NOMO-1 treated with dmso at 0.1 percent for 144 hours (cell line): Measurements from ENCODE around the gene NPR3.

Source experiments
- DNase-seq: peaks from one replicate; lab custom pipeline; 2025; ENCODE audit not compliant: unreplicated experiment; lab: John Stamatoyannopoulos, UW

The NPR3 gene

DNA sequence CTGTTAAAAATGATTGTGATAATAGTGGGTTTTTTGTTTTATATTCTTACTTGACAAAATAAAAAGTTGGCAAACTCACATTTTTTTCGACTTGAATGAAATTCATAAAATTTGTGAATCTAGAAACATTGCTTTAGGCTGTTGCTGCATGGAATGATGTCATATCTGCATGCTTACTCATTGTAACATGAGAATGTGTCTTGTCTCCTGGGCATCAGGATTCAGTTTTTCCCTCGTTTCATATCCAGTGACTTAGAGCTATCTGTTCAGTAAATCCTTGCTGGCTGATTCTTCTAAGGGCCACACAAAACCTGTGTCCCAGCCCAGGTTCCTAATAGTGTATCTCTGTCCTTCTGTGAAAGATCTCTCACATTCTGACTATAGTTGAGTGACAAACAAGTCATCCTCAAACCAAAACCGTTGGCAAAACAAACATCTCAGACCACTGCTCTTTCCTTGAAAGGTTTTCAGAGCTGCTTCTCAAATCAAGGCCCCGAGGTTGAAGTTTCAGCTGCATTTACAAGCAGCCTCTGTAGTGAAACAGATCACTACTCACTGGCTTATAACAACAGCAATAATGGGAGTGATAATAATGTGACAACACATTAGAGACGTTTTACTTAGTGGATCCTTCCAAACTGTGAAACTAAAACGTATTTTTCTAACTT is 95.0 kb downstream of the NPR3 start:
- DNase-seq: no peak

- no peak for DNase-seq
Measured at GRCh38 chr5:32808783-32809182, 97.7 kb downstream of the NPR3 start.

- DNase-seq: no peak
Measured at GRCh38 chr5:32810804-32811203, 99.7 kb downstream of the NPR3 start.

- no peak for DNase-seq
Measured at GRCh38 chr5:32812399-32812798, 101.3 kb downstream of the NPR3 start.

DNA sequence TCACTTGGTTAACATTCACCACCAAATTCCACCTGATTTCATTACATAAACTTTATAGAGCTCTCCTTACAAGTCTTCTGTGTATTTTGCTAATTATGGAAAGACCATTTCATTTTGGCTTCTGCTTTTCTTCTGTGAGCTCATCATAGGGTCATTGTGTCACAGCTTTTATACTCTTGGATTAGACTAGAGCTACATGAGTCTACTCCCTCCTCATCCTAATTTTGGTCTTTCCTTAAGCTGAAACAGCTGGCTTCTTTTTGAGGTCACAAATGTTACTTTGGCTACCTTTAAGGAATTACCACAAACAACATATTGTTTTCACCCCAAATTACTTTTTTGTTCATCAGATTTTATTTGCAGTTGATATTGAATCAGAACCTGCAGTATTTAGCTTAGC is 103.0 kb downstream of the NPR3 start:
- no peak for DNase-seq

- DNase-seq: no peak
Measured at GRCh38 chr5:32814620-32815019, 103.5 kb downstream of the NPR3 start.

DNA sequence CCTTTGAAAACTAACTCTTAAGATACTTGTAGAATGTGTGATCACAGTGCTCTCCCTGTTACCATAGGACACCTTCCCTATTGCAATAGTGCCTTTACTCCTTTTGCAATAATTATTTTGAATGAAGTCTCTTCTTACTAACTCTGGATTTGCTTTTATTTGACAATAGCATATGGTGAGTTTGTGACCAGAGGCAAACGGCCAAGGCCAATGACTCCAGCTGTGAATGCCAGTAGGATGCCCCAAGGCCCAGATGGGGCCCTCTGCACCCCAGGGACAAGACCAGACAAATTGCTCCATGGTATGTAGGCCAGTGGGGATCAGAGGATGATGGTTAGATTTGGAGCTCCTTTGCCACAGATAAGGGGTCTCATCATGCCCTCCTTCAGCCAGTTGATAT is 116.9 kb downstream of the NPR3 start:
- DNase-seq: no peak

GRCh38 chr5:32828492-32828891 is 117.4 kb downstream of the NPR3 start:
- no peak for DNase-seq

GRCh38 chr5:32831624-32832023 is 120.5 kb downstream of the NPR3 start:
- DNase-seq: no peak

- no peak for DNase-seq
Measured at GRCh38 chr5:32833127-32833526, 122.0 kb downstream of the NPR3 start.

- no peak for DNase-seq
Measured at GRCh38 chr5:32833663-32834062, 122.5 kb downstream of the NPR3 start.

DNA sequence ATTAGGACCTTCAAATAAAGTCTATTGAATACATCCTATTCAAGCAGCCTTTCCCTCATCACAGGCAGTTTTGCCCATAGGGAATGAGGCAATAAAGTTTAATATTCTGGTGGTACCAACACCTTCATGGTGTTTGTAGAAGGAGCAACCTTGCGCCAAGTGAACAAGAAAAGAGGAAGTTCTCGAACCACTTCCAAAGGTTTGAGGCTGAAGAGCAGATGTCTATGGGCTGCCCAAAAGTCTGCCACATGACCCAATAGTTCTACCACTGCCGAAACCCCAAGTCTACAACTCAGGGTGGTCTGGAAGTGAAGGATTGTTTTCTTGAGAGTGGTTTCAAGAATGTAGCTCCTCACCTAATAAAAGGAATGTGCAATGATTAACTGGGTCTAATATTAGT is 123.1 kb downstream of the NPR3 start:
- DNase-seq: no peak

DNA sequence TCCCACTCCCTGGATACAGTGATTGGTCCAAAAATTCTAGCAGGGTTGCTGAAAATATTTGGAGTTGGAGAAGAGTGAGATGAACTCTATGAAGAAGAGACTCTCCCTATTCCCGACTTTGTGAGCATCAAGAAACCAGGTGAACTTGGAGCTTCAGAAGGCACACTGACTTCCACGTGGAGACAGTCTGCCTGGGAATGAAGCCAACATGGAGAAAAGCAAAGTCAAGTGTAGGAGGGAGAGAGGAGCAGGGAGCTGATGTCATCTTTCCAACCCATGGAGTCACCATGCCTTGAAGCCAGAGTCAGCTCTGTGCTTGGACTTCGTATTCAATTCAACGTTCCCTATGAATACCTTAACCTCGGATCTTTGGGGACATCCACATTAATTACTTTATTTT is 125.1 kb downstream of the NPR3 start:
- no peak for DNase-seq

- no peak for DNase-seq
Measured at GRCh38 chr5:32837211-32837610, 126.1 kb downstream of the NPR3 start.

- no peak for DNase-seq
Measured at GRCh38 chr5:32839106-32839505, 128.0 kb downstream of the NPR3 start.

- DNase-seq: no peak
Measured at GRCh38 chr5:32840606-32841005, 129.5 kb downstream of the NPR3 start.
